HepG2 (cell line): ENCODE results near the gene DLL4. TPM values are rescaled to one million over a fixed set of nuclear protein-coding genes. Genes with fewer than 3 reads are reported as not detected.

Experiments
- ATAC-seq: fragments of 200-7000 bp; cut with Tn5 transposase; 3 replicates; pipeline ENCODE4 v1.9.1; 2020; ENCODE audit warnings: mild to moderate bottlenecking, moderate library complexity
- BruUV-seq: library from RNA; stranded (reverse); fragments of 400-500 nt; replicated peaks from 2 replicates; lab custom pipeline; 2021; lab: Mats Ljungman, UMichigan
- CTCF ChIA-PET: fragments of 300-600 bp; formaldehyde crosslinking; extraction: SDS; loops from one replicate; lab custom pipeline; 2021; ENCODE audit warnings: low total read pairs, inconsistent platforms, low intra/inter-chr PET ratio; lab: Yijun Ruan, JAX
- POLR2A ChIA-PET: fragments of 350-600 bp; sonication (Branson Sonifier 250); formaldehyde crosslinking; loops from one replicate; lab custom pipeline; 2020; ENCODE audit warnings: antibody characterized with exemption, inconsistent platforms; lab: Yijun Ruan, JAX
- DNase-seq: peaks from one replicate; pipeline ENCODE4 v3.0.0-alpha.2; 2015; ENCODE audit warnings: low spot score
- FAIRE-seq: peaks from 3 replicates; lab custom pipeline; 2011; peaks lifted over from hg19 to GRCh38; lab: Jason Lieb, UNC
- H2AFZ ChIP-seq: one replicate; pipeline ENCODE4 v1.6.1; 2011; ENCODE audit warnings: low read length, inconsistent platforms
- H3K27ac ChIP-seq: fragments of 300-600 bp; 3 replicates; pipeline ENCODE4 v1.8.0; 2011; ENCODE audit warnings: mixed run types, mild to moderate bottlenecking, mixed read lengths, low read length, inconsistent platforms; ENCODE audit not compliant: insufficient read depth; ENCODE audit errors: extremely low read length
- H3K27me3 ChIP-seq, 2 experiments: fragments of 200-600 bp in 1 of 2; 2 replicates in 1 of 2; 3 replicates in 1 of 2; pipeline versions ENCODE4 v1.6.0 to v1.8.0; 2011; ENCODE audit warnings: low read length in 2 of 2, mild to moderate bottlenecking in 2 of 2, moderate library complexity in 2 of 2, inconsistent platforms in 1 of 2; ENCODE audit not compliant: insufficient read depth in 2 of 2, control insufficient read depth in 1 of 2
- H3K36me3 ChIP-seq, 2 experiments: fragments of 200-600 bp in 1 of 2; replicated peaks in 1 of 2; 2 replicates in 1 of 2; 3 replicates in 1 of 2; pipeline versions ENCODE4 v1.5.1 to v1.8.0; 2011; ENCODE audit warnings: low read length in 2 of 2, inconsistent platforms in 1 of 2; ENCODE audit not compliant: insufficient read depth in 2 of 2, control insufficient read depth in 1 of 2
- H3K4me1 ChIP-seq: 2 replicates; pipeline ENCODE4 v1.5.1; 2012; ENCODE audit warnings: low read length, inconsistent platforms; ENCODE audit not compliant: insufficient read depth
- H3K4me2 ChIP-seq: 2 replicates; pipeline ENCODE4 v1.6.0; 2011; ENCODE audit warnings: low read depth, low read length, inconsistent platforms
- H3K4me3 ChIP-seq, 3 experiments: fragments of 200-600 bp in 1 of 3; sonication (generic), shearing (Covaris generic) in 1 of 3; replicated peaks in 1 of 3; 2 replicates each; pipeline ENCODE4 v1.5.1; 2011 to 2016; ENCODE audit warnings: low read length in 3 of 3, inconsistent platforms in 2 of 3, low read depth in 2 of 3, mild to moderate bottlenecking in 2 of 3, control low read depth in 1 of 3, mixed read lengths in 1 of 3; ENCODE audit not compliant: insufficient read depth in 1 of 3
- H3K79me2 ChIP-seq: one replicate; pipeline ENCODE4 v1.6.1; 2011; ENCODE audit warnings: low read length, inconsistent platforms; ENCODE audit not compliant: insufficient read depth
- H3K9ac ChIP-seq: 2 replicates; pipeline ENCODE4 v1.6.0; 2011; ENCODE audit warnings: mild to moderate bottlenecking, low read depth, low read length, inconsistent platforms; ENCODE audit not compliant: insufficient read depth
- H3K9me3 ChIP-seq: 2 replicates; pipeline ENCODE4 v1.5.1; 2012; ENCODE audit warnings: mild to moderate bottlenecking, low read length
- H4K20me1 ChIP-seq: 2 replicates; pipeline ENCODE4 v1.6.0; 2011; ENCODE audit warnings: inconsistent platforms, mild to moderate bottlenecking, low read length, moderate library complexity; ENCODE audit not compliant: insufficient read depth
- E2F1 ChIP-seq: sonication (generic); formaldehyde crosslinking; IDR thresholded peaks from 2 replicates; pipeline ENCODE4 v1.5.0; 2020; ENCODE audit warnings: missing genetic modification reagents
- GLMP ChIP-seq: sonication (generic); formaldehyde crosslinking; IDR thresholded peaks from 2 replicates; pipeline ENCODE4 v1.9.0; 2021; ENCODE audit warnings: missing genetic modification reagents, mild to moderate bottlenecking, borderline replicate concordance
- HNF1B ChIP-seq: sonication (generic); formaldehyde crosslinking; IDR thresholded peaks from 2 replicates; pipeline ENCODE4 v1.5.1; 2020; ENCODE audit warnings: mild to moderate bottlenecking, moderate library complexity, missing genetic modification reagents
- KLF12 ChIP-seq: sonication (generic); formaldehyde crosslinking; IDR thresholded peaks from 2 replicates; pipeline ENCODE4 v1.4.0; 2020; ENCODE audit warnings: missing genetic modification reagents, borderline replicate concordance
- MAFF ChIP-seq: IDR thresholded peaks from 2 replicates; pipeline ENCODE4 v1.6.1; 2011; ENCODE audit warnings: low read depth, low read length, improper control_type of control experiment
- TIGD3 ChIP-seq: sonication (generic); formaldehyde crosslinking; IDR thresholded peaks from 2 replicates; pipeline ENCODE4 v1.5.1; 2020; ENCODE audit warnings: mild to moderate bottlenecking, missing genetic modification reagents, borderline replicate concordance
- ZNF142 ChIP-seq: sonication (generic); formaldehyde crosslinking; IDR thresholded peaks from 2 replicates; pipeline ENCODE4 v1.4.0; 2020; ENCODE audit warnings: missing genetic modification reagents
- ZNF230 ChIP-seq: sonication (generic); formaldehyde crosslinking; IDR thresholded peaks from 2 replicates; pipeline ENCODE4 v1.4.0; 2020; ENCODE audit warnings: mild to moderate bottlenecking, missing genetic modification reagents
- WGBS: methylation state at CpG from one replicate; pipeline ENCODE4 v1.1.6; 2017; ENCODE audit warnings: low lambda C conversion rate; 5-methylcytosine and 5-hydroxymethylcytosine counted together
- in situ Hi-C: cut with HindIII; loops from 2 replicates; pipeline ENCODE4 v1.10.0; 2017; ENCODE audit warnings: low pct_unique_long_range_greater_than_20kb; ENCODE audit not compliant: extremely low pct_ligation_motif_present
- intact Hi-C: fragments of 100-400 bp; cut with micrococcal nuclease; formaldehyde crosslinking; loops from one replicate; pipeline ENCODE4 v1.10.0; 2022; ENCODE audit not compliant: unreplicated experiment
- polyA plus RNA-seq, 8 experiments: library from polyadenylated mRNA; depleted of rRNA in 3 of 8; stranded (reverse) in 7 of 8; unstranded in 1 of 8; fragments of >200 nt; fragmentation: Illumina TruSeq in 4 of 8; extraction: Trizol in 4 of 8; gene quantifications; 2 replicates each; pipeline versions ENCODE4 v1.2.1 to v1.2.3, GENCODE V29; 2011 to 2016; ENCODE audit warnings: low read depth in 4 of 8, missing spikeins in 1 of 8, mixed read lengths in 1 of 8; ENCODE audit not compliant: insufficient read depth in 1 of 8
- total RNA-seq, 5 experiments: library from RNA; depleted of rRNA; stranded (reverse); fragments of >200 nt; fragmentation: Illumina TruSeq; extraction: Trizol; gene quantifications; 2 replicates each; pipeline ENCODE4 v1.2.3, GENCODE V29; 2016; ENCODE audit warnings: low read depth in 1 of 5

DLL4 gene
- total and polyA plus RNA-seq, 2 of the 13 experiments (the other 11 are each of a cell fraction or from before 2014, with no cell fraction given): 0.20 to 0.25 TPM

GRCh38 chr15:40982855-40983254, 53.7 kb downstream of the DLL4 start:
- ChIA-PET CTCF (no interaction called here), POLR2A (no interaction called here)
- Histone ChIP-seq H3K27me3 (no peaks in the 10 kb centered on the region), H3K79me2 (no peaks in the 10 kb centered on the region), H4K20me1 (no peaks in the 10 kb centered on the region), H3K4me1 (no peaks in the 10 kb centered on the region), H3K9me3 (no peaks in the 10 kb centered on the region), H3K4me2 (no peak overlapping the region), H2AFZ (no peak overlapping the region), H3K36me3 (peaks cover 40 to 95% of the 10 kb centered on the region in 2 experiments), H3K4me3 (no peak overlapping the region), H3K9ac (no peak overlapping the region), H3K27ac (no peak overlapping the region)
- no TSS peak for BruUV-seq
- WGBS: 97% methylated on average over 13 of the region's 13 CpGs
- no peak for FAIRE-seq
- in situ Hi-C loops (no loop called here), intact Hi-C loops (no loop called here)
- no peak for DNase-seq
- TF ChIP-seq ZNF230 (no peak), E2F1 (no peak), GLMP (no peak), KLF12 (CRISPR knock-in tag) (no peak), ZNF142 (CRISPR knock-in tag) (no peak), TIGD3 (no peak), MAFF (no peak), HNF1B (no peak)
- ATAC-seq: no peak
